GM19324 (cell line): ENCODE results near the gene ATMIN.

Source experiments
- ATAC-seq: cut with Tn5 transposase; IDR thresholded peaks from one replicate; pipeline ENCODE4 v1.9.1; 2021; ENCODE audit warnings: mild to moderate bottlenecking, moderate library complexity; ENCODE audit not compliant: unreplicated experiment, low FRiP score

ATMIN gene

DNA sequence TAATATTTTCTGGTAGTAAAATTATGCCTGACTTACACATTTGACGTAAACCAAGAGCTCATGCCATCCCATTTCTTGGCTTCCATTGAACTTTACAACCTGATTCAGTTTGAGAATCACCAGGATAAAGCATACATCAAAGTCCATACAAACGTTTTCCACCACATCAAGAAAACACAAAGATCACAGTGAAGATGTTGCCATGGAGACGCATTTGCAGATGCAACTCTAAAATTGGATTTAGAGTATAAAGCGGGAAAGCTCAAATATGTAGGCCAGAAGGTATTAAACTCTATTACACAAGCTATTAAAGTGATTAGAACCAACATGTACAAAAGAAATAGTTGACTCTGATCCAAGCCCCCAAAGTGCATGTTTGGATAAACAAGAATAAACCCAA is 31.0 kb downstream of the ATMIN start:
- no peak for ATAC-seq

DNA sequence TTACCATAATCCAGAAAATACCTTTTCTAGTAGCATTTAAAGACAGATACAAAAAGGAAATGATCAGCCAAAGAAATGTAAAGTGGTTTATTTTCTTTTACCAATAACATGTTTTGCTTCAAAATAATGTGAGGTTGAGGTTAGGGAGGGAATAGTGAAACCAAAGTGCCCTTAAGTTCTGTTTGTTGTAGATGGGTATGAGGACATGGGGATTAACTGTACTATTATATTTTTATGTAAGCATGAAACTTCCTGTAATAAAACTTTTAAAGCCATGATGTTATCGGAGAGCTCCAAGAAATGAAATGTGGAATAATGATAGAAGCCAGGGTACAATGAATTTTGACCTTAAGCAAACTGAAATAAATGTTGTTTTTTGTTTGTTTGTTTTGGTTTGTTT is 31.5 kb downstream of the ATMIN start:
- no peak for ATAC-seq

DNA sequence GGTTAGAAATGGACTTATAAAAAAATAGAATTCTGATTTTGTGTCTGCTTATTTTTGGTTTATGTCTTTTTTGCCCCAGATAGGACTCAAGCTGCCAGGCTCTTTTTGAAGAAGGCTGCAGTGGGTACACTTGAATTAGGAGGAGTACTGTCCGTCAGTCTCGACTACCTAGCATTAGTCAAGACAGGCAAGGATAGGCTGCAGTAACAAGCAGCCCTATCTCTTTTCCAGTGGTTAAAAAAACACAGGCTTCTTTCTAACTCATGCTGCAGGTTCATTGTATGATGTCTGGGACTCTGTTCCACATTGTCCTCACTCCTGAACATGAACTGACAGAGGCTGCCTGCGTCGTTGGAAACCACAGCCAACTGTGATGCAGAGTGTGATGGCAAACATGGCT is 33.4 kb downstream of the ATMIN start:
- no peak for ATAC-seq

DNA sequence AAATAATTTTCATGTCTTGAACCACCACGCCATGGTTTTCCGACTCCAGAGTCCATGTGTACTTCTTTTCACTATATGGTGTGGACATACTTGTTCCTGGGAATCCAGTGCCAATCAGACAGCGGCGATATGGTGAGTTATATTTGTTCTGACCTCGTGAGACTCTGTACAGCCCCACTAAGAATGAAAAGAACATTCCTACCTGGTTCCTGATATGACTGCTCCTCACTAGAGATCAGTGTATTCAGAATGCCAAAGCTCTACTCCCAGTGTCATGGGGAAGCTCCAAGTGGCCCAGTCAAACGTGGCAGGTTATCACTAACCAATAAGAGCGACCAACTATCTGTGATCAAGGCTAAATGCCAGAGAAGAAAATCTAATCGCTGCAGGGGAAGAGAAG is 35.3 kb downstream of the ATMIN start:
- ATAC-seq = no peak

DNA sequence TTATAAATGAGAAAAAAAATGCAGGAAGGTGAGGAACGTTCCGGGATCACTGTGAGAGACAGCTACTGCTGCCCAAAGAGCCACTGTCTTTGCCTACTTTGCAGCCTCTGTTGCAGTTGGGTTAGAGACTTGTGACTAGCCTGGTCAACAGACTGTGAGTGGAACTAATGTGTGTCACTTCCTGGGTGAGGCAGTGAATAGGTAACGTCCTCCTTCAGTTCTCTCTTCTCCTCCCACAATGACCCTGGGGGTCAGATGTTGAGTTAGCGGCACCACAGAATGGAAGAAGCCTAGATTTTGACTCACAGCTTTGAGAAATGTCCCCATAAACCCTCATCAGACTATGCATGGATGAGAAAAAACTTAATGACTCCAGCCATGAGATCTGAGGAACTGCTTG is 36.2 kb downstream of the ATMIN start:
- ATAC-seq = no peak

DNA sequence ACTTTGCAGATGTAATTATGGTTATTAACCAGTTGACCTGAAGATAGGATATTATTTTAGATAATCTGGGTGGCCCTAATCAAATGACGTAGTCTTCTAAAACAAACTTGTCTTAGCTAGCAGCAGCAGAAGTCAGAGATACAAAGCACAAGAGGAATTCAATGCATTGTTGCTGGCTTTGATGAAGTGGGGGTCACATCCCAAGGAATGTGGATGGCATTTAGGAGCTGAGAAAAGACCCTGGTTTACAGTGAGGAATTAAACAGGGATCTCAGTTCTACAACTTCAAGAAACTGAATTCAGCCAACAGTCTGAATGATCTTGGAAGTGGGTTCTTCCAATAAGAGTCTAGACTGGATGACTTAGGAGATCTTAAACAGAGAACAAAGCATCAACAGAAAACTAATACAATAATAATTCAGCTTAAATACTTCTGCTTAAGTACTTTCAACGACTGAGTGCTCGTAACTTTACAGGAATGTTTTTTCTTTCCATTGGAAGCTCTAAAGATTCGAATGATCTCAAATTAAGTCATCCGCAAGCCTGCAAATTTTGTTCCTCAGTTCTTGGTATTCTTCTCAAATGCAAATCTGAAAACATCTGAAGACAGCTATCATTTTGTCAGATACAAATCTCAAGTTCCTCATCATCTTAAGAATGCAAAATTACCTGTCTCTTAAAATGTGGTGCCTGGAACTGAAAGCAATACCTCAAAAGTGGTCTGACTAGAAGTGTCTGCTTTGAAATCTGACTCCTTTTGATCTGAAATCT is 38.1 kb downstream of the ATMIN start:
- no peak for ATAC-seq

DNA sequence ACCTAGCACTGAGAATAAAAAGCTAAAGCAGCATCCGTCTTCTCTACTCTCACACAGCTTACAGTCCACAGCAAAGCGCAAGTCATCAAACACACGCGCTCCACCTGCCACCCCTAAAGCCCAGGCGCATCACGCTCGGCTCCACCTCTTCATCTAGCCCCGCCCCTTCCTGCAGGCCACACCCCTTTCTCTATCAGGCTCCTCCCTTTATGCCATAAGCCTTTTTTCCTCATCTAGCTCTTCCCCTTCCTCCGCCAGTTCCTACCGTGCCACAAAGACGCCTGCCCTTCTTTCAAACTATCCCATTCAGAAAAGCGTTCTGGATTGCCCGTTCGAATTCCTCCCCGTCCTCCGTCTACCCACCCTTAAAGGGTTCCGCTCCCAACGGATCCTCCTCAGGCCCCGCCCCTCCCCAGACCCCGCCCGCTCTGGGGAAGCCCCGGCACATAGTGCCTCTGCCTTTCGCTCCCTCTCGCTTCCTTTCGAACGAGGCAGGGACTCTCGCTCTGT is 41.0 kb downstream of the ATMIN start:
- ATAC-seq = peak; percentile 90

DNA sequence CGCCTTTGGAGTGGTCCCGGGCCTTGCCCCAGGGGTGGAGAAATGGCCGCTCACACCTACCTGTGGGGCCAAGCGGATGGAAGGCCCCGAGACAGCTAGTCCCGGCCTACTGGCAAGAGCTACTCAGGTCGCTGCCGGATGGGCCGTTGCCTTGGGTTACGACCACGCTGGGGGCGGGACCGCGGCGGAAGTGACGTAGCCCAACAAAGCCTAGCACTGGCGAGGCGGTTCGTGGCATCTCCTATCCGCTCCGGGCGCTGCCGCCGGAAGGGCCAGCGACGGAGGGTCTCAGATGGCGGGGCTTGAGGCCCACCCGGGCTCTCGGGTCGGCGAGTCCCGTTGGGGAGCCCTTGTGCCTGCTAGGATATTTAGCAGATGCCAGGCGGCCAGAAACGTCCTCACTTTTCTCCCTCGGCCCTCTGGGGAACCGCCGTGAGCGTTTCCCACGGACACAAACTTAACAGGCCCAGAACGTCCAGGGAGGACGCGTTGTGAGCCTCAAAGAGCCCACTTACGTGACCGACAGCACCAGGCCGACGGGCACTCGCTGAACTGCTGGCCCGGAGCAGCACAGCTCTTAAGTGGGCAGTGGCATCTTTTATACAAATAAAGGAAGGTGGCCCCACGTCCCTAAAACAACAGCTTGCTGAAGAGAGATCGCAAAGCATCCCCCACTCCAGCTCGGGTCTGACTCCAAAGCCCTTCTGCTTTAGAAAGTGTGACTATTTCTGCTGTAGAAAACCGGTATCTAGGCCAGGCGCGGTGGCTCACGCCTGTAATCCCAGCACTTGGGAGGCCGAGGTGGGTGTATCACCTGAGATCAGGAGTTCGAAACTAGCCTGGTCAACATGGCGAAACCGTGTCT is 41.7 kb downstream of the ATMIN start, which contains the start of gene C16orf46:
Gene C16orf46, minus strand, starts transcription at position 163 of the 865 bp plus-strand sequence. CDS start 13,283 bp downstream, outside the sequence.
- ATAC-seq = peak; percentile 96

DNA sequence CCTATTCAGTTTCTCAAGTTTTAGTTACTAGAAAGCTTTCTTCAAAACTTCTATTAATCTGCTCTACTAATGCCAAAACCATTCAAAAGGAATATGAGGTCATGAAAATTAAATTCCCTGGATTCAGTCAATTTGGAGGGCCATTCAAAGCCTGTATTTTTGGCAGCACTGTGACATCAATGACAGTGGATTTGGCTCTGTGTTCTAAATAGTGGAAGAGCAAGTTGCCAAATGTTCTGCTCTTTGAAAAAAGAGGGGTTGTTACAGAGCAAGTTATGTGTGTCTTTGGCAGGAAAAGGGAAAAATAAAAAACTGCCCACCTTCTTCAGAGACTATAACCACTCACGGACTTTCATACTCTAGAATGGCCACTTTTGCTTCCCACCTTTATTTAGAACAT is 44.6 kb downstream of the ATMIN start:
- ATAC-seq = no peak

DNA sequence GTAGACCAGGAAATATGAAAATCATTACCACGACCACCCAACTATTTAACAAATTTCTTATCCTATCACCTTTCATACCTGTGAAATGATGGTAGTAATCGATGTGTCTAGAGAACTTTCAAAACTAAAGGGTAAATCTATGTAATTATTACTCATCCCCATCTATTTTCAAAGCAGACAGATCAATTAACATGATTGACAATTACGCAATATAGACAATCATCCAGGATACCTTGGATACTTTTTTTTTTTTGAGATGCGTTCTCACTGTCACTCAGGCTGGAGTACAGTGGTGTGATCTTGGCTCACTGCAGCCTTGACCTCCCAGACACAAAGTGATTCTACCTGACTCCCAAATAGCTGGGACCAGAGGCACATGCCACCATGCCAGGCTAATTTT is 45.4 kb downstream of the ATMIN start:
- ATAC-seq = no peak

DNA sequence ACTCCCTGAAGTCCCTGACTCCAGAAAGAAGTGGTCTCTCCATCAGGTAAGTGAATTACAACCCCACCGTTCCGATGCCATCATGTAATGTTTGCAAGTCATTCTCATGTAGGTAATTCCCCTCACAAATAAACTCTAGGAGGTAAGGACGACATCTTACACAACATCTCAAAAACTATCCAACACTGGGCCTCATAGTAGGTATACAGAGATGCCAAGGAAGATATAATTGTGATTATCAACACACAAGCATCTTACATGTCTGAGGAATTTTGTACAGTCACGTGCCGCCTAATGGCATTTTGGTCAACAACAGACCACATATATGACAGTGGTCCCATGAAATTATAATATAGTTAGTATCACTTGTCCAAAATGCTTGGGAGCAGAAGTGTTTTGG is 53.2 kb downstream of the ATMIN start:
- ATAC-seq = no peak

DNA sequence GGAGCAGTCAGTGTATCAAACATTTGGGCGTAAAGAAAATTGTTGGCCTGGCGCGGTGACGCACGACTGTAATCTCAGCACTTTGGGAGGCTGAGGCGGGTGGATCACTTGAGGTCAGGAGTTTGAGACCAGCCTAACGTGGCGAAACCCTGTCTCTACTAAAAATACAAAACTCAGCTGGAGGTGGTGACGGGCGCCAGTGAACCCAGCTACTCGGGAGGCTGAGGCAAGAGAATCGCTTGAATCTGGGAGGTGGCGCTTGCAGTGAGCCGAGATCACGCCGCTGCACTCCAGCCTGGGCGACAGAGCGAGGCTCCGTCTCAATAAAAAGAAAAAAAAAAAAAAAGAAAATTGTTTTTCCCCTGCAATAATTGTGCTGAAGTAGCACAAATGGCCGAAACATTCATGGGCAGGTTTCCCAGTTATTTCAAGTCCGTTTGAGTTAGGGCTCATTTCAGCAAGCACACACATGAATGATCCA is 59.2 kb downstream of the ATMIN start:
- ATAC-seq = no peak

DNA sequence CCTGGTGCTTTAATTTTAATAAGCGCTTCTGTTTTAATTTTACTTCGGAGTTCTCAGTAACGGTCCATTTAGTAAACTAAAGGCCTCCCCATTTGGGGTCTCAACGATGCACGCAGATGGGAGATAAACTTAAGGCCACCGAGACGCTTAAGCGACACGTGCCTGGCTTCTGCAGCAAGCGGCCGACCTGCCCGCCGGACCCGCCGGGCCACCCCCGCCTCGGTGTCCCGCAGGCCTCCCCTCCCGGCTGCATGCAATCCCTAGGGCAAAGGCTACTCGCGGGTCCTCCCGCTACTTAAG is 60.0 kb downstream of the ATMIN start:
- ATAC-seq = no peak

DNA sequence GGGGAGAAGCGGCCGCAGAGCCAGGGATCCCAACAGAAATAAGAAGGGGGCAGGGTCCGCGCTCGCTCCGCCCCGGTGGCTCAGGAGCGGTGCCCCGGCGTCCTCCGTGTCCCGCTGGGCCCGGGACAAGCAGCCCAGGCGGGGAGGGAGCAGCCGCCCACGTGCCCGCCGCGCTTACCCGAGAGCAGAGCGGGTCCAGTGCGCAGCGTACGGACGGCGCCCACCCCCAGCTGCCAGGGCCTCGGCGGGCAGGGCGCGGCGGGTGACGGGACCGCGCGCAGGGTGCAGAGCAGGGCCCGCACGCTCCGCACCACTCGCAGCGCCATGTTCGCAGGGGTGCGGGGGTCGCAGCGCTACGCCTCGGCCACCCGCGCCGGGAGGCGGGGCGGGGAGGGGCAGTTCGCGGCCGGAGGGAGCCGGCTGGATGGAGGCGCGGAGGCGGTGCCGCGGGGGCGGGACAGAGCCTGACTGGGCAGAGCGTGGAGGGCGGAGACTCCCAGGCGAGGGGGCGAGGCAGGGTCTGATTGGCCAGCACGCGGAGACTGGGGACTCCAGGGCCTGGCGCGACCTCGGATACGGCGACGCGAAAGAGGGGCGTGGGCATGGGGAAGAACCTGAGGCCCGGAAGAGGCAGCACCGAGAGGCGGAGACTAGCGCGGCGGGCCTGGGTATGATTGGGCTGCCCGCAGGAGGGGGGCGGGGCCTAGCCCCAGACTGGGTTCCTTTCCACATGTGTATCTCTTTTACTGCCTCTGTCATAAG is 60.5 kb downstream of the ATMIN start, which contains the start of gene GCSH:
Gene GCSH, minus strand, starts transcription at position 443 of the 762 bp plus-strand sequence. Its CDS starts 117 bp downstream, at position 326.
- ATAC-seq = peak; percentile 99

DNA sequence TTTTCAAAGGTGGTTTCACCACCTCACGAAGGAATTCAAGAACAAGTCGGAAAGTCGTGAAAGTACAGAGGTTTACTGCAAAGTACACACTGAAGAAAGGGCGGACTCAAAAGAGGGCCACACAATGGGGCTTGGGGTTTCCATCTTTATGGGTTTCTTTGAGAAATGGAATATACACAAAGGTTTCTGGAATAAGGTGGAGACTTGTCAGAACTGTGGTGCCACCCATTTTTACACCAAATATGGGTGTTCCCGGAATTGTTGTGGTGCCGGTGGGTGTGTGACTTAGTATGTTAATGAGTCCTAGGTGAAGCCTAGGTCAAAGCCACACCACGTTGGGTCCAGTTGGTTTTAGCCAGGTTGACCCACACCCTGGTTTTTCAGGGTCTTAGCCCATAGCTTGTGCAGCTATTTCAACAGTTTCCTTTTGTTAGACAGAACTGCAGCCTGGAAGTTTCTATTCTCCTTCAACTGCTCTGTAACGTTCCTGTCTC is 61.1 kb downstream of the ATMIN start:
- no peak for ATAC-seq
